ENCODE results near the gene PARK7. TPM values are rescaled to one million over a fixed set of nuclear protein-coding genes. Genes with fewer than 3 reads are reported as not detected.
A peak's percentile ranks its signal among the peaks of the same experiment; 100 is the strongest.

PARK7 gene
- total RNA-seq, 1 experiment from 2014 or later, result 207 TPM

DNA sequence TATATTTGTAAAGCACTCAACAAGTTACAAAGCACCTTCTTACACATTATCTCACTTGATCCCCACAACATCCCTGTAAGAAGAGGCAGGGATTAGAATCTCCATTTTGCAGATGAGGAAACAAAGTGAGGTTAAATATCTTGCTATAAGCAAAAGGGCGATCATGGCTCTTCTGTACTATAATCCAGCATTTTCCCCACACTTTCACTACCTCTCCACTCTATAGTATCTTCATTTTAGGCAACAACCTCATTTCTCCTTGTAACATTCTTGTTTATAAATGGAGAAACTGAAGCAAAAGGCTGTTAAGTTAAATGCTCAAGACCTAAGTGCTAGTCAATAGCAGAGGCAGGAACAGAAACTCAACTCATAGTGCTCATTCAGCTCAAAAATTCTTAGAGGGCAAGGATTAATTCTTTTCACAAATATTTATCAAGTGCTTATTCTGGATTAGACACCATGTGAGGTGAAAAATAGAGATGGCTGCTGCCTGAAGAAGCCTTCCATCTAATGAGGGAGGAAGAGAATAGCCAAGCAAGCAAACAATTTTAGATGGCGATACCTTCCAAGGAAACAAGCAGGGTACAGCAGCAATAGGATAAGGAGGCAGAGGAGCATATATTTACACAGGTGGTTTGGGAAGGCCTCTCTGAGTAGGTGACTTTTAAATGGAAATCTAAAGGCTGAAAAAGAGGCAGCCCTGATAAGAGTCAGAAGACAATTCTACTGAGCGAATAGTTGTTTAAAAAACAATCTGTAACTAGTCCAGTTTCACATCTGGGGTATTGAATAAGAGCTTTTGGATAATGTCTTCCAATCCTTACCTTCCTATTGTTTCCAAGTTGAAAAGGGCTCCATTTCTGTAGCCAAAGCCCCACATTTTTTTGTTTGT lies 61.1 kb downstream of the PARK7 start:
- CTCF ChIA-PET, result no interaction called here
- BruUV-seq (replicated peaks), result no TSS peak

DNA sequence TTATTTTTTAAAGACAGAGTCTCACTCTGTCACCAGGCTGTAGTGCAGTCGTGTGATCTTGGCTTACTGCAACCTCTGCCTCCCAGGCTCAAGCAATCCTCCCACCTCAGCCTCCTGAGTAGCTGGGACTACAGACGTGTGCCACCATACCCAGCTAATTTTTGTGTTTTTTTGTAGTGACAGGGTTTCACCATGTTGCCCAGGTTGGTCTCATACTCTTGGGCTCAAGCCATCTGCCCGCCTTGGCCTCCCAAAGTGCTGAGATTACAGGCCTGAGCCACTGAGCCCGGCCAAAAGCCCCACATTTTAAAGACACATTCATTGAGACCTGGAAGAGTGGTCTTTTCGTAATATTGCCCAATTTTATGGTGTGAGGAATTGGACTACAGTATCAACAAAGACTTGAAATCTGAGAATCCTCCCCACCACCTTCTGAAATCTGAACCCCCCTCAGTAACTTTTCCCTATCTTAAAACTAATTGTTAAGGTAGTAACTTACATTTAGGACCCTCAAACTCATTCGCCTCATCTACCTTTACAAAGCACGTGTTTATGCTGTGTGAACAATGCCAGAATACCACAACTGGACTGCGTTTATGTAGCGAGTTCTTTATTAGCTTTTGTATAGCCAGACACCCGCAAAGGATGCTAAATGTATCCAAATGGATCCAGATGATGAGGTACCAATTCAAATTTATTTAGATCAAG lies 61.9 kb downstream of the PARK7 start:
- CTCF ChIA-PET, result no interaction called here
- intact Hi-C loops (cut with micrococcal nuclease; ENCODE audit: unreplicated experiment), result no loop called here
- Mint-ChIP-seq H3K27ac (ENCODE audit: unreplicated experiment) (peak overlapping the region; percentile 100), H3K36me3 (ENCODE audit: insufficient read depth, unreplicated experiment) (peaks cover 92% of the 10 kb centered on the region), H3K4me1 (ENCODE audit: low read depth, unreplicated experiment) (peaks cover 38% of the 10 kb centered on the region), H3K4me3 (ENCODE audit: low read depth, unreplicated experiment) (peak overlapping the region; percentile 97), H3K9me3 (ENCODE audit: low read depth, unreplicated experiment) (no peaks in the 10 kb centered on the region), H3K27me3 (ENCODE audit: unreplicated experiment) (no peaks in the 10 kb centered on the region)
- TF ChIP-seq CTCF (IDR thresholded peaks at IDR 0.05; ENCODE audit: unreplicated experiment), result no peak
- no TSS peak for BruUV-seq (replicated peaks)
- no peak for DNase-seq

More for the DNA sequence above, 61.1 kb downstream of the PARK7 start:
- no peaks in the 10 kb centered on the region for H3K27me3 Mint-ChIP-seq (ENCODE audit: unreplicated experiment)
- peaks cover 41% of the 10 kb centered on the region for H3K4me1 Mint-ChIP-seq (ENCODE audit: low read depth, unreplicated experiment)
- no peak for DNase-seq
- peak overlapping the region; percentile 100 for H3K27ac Mint-ChIP-seq (ENCODE audit: unreplicated experiment)
- intact Hi-C loops (cut with micrococcal nuclease; ENCODE audit: unreplicated experiment), result no loop called here
- no peaks in the 10 kb centered on the region for H3K9me3 Mint-ChIP-seq (ENCODE audit: low read depth, unreplicated experiment)
- peaks cover 92% of the 10 kb centered on the region for H3K36me3 Mint-ChIP-seq (ENCODE audit: insufficient read depth, unreplicated experiment)
- TF ChIP-seq CTCF (IDR thresholded peaks at IDR 0.05; ENCODE audit: unreplicated experiment), result no peak
- peak overlapping the region; percentile 97 for H3K4me3 Mint-ChIP-seq (ENCODE audit: low read depth, unreplicated experiment)

DNA sequence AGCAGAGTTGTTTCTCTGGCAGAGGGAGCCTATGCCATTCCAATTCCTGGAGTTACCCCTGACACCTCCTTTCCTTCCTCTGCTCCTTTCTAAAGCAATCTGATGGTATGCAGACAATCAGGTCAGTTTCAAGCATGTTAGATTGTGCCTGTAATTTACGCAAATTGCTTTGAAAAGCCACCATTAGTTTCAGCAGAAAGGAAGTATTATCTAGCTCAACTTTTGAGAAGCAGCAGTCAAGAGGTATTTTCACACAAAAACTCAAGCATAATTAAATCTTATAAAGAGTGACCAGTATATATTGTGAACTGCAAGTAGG lies 62.4 kb downstream of the PARK7 start:
- TF ChIP-seq CTCF (IDR thresholded peaks at IDR 0.05; ENCODE audit: unreplicated experiment), result no peak
- Mint-ChIP-seq H3K4me3 (ENCODE audit: low read depth, unreplicated experiment) (peak overlapping the region; percentile 97), H3K36me3 (ENCODE audit: insufficient read depth, unreplicated experiment) (peaks cover 88% of the 10 kb centered on the region), H3K27me3 (ENCODE audit: unreplicated experiment) (no peaks in the 10 kb centered on the region), H3K27ac (ENCODE audit: unreplicated experiment) (peak overlapping the region; percentile 100), H3K9me3 (ENCODE audit: low read depth, unreplicated experiment) (no peaks in the 10 kb centered on the region), H3K4me1 (ENCODE audit: low read depth, unreplicated experiment) (peaks cover 33% of the 10 kb centered on the region)
- BruUV-seq (replicated peaks), result no TSS peak
- DNase-seq, result no peak
- intact Hi-C loops (cut with micrococcal nuclease; ENCODE audit: unreplicated experiment), result no loop called here
- CTCF ChIA-PET, result no interaction called here

- Mint-ChIP-seq H3K27me3 (ENCODE audit: unreplicated experiment) (no peaks in the 10 kb centered on the region), H3K4me1 (ENCODE audit: low read depth, unreplicated experiment) (peaks cover 29% of the 10 kb centered on the region), H3K4me3 (ENCODE audit: low read depth, unreplicated experiment) (peak overlapping the region; percentile 97), H3K27ac (ENCODE audit: unreplicated experiment) (peak overlapping the region; percentile 100), H3K9me3 (ENCODE audit: low read depth, unreplicated experiment) (no peaks in the 10 kb centered on the region), H3K36me3 (ENCODE audit: insufficient read depth, unreplicated experiment) (peaks cover 84% of the 10 kb centered on the region)
- no peak for DNase-seq
- intact Hi-C loops (cut with micrococcal nuclease; ENCODE audit: unreplicated experiment), result no loop called here
- CTCF ChIA-PET, result no interaction called here
- no TSS peak for BruUV-seq (replicated peaks)
- no peak for TF ChIP-seq CTCF (IDR thresholded peaks at IDR 0.05; ENCODE audit: unreplicated experiment)
Measured at GRCh38 chr1:8024329-8024728, 62.8 kb downstream of the PARK7 start.

All from Calu3 (cell line).